HepG2 (cell line): ENCODE data around the gene KCTD18. TPM values are rescaled to one million over a fixed set of nuclear protein-coding genes. Genes with fewer than 3 reads are reported as not detected.

ENCODE experiments used
- ATAC-seq: fragments of 200-7000 bp; cut with Tn5 transposase; 3 replicates; pipeline ENCODE4 v1.9.1; 2020; ENCODE audit warnings: mild to moderate bottlenecking, moderate library complexity
- BruUV-seq: library from RNA; stranded (reverse); fragments of 400-500 nt; replicated peaks from 2 replicates; lab custom pipeline; 2021; lab: Mats Ljungman, UMichigan
- CTCF ChIA-PET: fragments of 300-600 bp; formaldehyde crosslinking; extraction: SDS; loops from one replicate; lab custom pipeline; 2021; ENCODE audit warnings: low total read pairs, inconsistent platforms, low intra/inter-chr PET ratio; lab: Yijun Ruan, JAX
- POLR2A ChIA-PET: fragments of 350-600 bp; sonication (Branson Sonifier 250); formaldehyde crosslinking; loops from one replicate; lab custom pipeline; 2020; ENCODE audit warnings: antibody characterized with exemption, inconsistent platforms; lab: Yijun Ruan, JAX
- DNase-seq: peaks from one replicate; pipeline ENCODE4 v3.0.0-alpha.2; 2015; ENCODE audit warnings: low spot score
- FAIRE-seq: peaks from 3 replicates; lab custom pipeline; 2011; peaks lifted over from hg19 to GRCh38; lab: Jason Lieb, UNC
- H2AFZ ChIP-seq: one replicate; pipeline ENCODE4 v1.6.1; 2011; ENCODE audit warnings: low read length, inconsistent platforms
- H3K27ac ChIP-seq: fragments of 300-600 bp; 3 replicates; pipeline ENCODE4 v1.8.0; 2011; ENCODE audit warnings: mixed run types, mild to moderate bottlenecking, mixed read lengths, low read length, inconsistent platforms; ENCODE audit not compliant: insufficient read depth; ENCODE audit errors: extremely low read length
- H3K27me3 ChIP-seq, 2 experiments: fragments of 200-600 bp in 1 of 2; 2 replicates in 1 of 2; 3 replicates in 1 of 2; pipeline versions ENCODE4 v1.6.0 to v1.8.0; 2011; ENCODE audit warnings: low read length in 2 of 2, mild to moderate bottlenecking in 2 of 2, moderate library complexity in 2 of 2, inconsistent platforms in 1 of 2; ENCODE audit not compliant: insufficient read depth in 2 of 2, control insufficient read depth in 1 of 2
- H3K36me3 ChIP-seq, 2 experiments: fragments of 200-600 bp in 1 of 2; replicated peaks in 1 of 2; 2 replicates in 1 of 2; 3 replicates in 1 of 2; pipeline versions ENCODE4 v1.5.1 to v1.8.0; 2011; ENCODE audit warnings: low read length in 2 of 2, inconsistent platforms in 1 of 2; ENCODE audit not compliant: insufficient read depth in 2 of 2, control insufficient read depth in 1 of 2
- H3K4me1 ChIP-seq: 2 replicates; pipeline ENCODE4 v1.5.1; 2012; ENCODE audit warnings: low read length, inconsistent platforms; ENCODE audit not compliant: insufficient read depth
- H3K4me2 ChIP-seq: 2 replicates; pipeline ENCODE4 v1.6.0; 2011; ENCODE audit warnings: low read depth, low read length, inconsistent platforms
- H3K4me3 ChIP-seq, 3 experiments: fragments of 200-600 bp in 1 of 3; sonication (generic), shearing (Covaris generic) in 1 of 3; replicated peaks in 1 of 3; 2 replicates each; pipeline ENCODE4 v1.5.1; 2011 to 2016; ENCODE audit warnings: low read length in 3 of 3, inconsistent platforms in 2 of 3, low read depth in 2 of 3, mild to moderate bottlenecking in 2 of 3, control low read depth in 1 of 3, mixed read lengths in 1 of 3; ENCODE audit not compliant: insufficient read depth in 1 of 3
- H3K79me2 ChIP-seq: one replicate; pipeline ENCODE4 v1.6.1; 2011; ENCODE audit warnings: low read length, inconsistent platforms; ENCODE audit not compliant: insufficient read depth
- H3K9ac ChIP-seq: 2 replicates; pipeline ENCODE4 v1.6.0; 2011; ENCODE audit warnings: mild to moderate bottlenecking, low read depth, low read length, inconsistent platforms; ENCODE audit not compliant: insufficient read depth
- H3K9me3 ChIP-seq: 2 replicates; pipeline ENCODE4 v1.5.1; 2012; ENCODE audit warnings: mild to moderate bottlenecking, low read length
- H4K20me1 ChIP-seq: 2 replicates; pipeline ENCODE4 v1.6.0; 2011; ENCODE audit warnings: inconsistent platforms, mild to moderate bottlenecking, low read length, moderate library complexity; ENCODE audit not compliant: insufficient read depth
- ARHGAP35 ChIP-seq: sonication (generic); formaldehyde crosslinking; IDR thresholded peaks from 2 replicates; pipeline ENCODE4 v1.9.0; 2022; ENCODE audit warnings: mild to moderate bottlenecking, inconsistent platforms, moderate library complexity, missing genetic modification reagents, borderline replicate concordance
- HOXA7 ChIP-seq: sonication (generic); formaldehyde crosslinking; IDR thresholded peaks from 2 replicates; pipeline ENCODE4 v1.8.1; 2022; ENCODE audit warnings: mild to moderate bottlenecking, missing genetic modification reagents, moderate library complexity
- MAFK ChIP-seq, 2 experiments: IDR thresholded peaks in 1 of 2; conservative IDR thresholded peaks in 1 of 2; 2 replicates each; pipeline ENCODE4 v1.6.1; 2011; ENCODE audit warnings: improper control_type of control experiment in 2 of 2, low read length in 2 of 2
- NR2F1 ChIP-seq, 2 experiments: fragments of 450-650 bp in 1 of 2; formaldehyde crosslinking in 1 of 2; IDR thresholded peaks; 2 replicates each; pipeline versions ENCODE4 v1.5.0 to v1.6.1; 2016 to 2020; ENCODE audit warnings: mild to moderate bottlenecking in 1 of 2, missing compliant biosample characterization in 1 of 2, missing genetic modification reagents in 1 of 2, moderate library complexity in 1 of 2
- TCF12 ChIP-seq, 2 experiments: fragments of 450-650 bp in 1 of 2; sonication (generic) in 1 of 2; formaldehyde crosslinking in 1 of 2; IDR thresholded peaks; 2 replicates each; pipeline versions ENCODE4 v1.6.1 to v1.8.0; 2017 to 2022; ENCODE audit warnings: antibody characterized with exemption in 1 of 2, mild to moderate bottlenecking in 1 of 2, missing genetic modification reagents in 1 of 2, moderate library complexity in 1 of 2
- YEATS2 ChIP-seq: sonication (generic); formaldehyde crosslinking; IDR thresholded peaks from 2 replicates; pipeline ENCODE4 v1.4.0; 2020; ENCODE audit warnings: missing genetic modification reagents, borderline replicate concordance
- ZBTB42 ChIP-seq: sonication (generic); formaldehyde crosslinking; IDR thresholded peaks from 2 replicates; pipeline ENCODE4 v1.5.0; 2020; ENCODE audit warnings: mild to moderate bottlenecking, missing genetic modification reagents
- ZNF501 ChIP-seq: sonication (generic); formaldehyde crosslinking; IDR thresholded peaks from 2 replicates; pipeline ENCODE4 v1.5.1; 2020; ENCODE audit warnings: mild to moderate bottlenecking, moderate library complexity, missing genetic modification reagents
- ZNF563 ChIP-seq: sonication (generic); formaldehyde crosslinking; IDR thresholded peaks from 2 replicates; pipeline ENCODE4 v1.8.0; 2022; ENCODE audit warnings: mild to moderate bottlenecking, moderate library complexity, missing genetic modification reagents
- ZNF674 ChIP-seq: sonication (generic); formaldehyde crosslinking; IDR thresholded peaks from 2 replicates; pipeline ENCODE4 v1.5.0; 2020; ENCODE audit warnings: low read depth, mild to moderate bottlenecking, missing genetic modification reagents
- WGBS: methylation state at CpG from one replicate; pipeline ENCODE4 v1.1.6; 2017; ENCODE audit warnings: low lambda C conversion rate; 5-methylcytosine and 5-hydroxymethylcytosine counted together
- in situ Hi-C: cut with HindIII; loops from 2 replicates; pipeline ENCODE4 v1.10.0; 2017; ENCODE audit warnings: low pct_unique_long_range_greater_than_20kb; ENCODE audit not compliant: extremely low pct_ligation_motif_present
- intact Hi-C: fragments of 100-400 bp; cut with micrococcal nuclease; formaldehyde crosslinking; loops from one replicate; pipeline ENCODE4 v1.10.0; 2022; ENCODE audit not compliant: unreplicated experiment
- polyA plus RNA-seq, 8 experiments: library from polyadenylated mRNA; depleted of rRNA in 3 of 8; stranded (reverse) in 7 of 8; unstranded in 1 of 8; fragments of >200 nt; fragmentation: Illumina TruSeq in 4 of 8; extraction: Trizol in 4 of 8; gene quantifications; 2 replicates each; pipeline versions ENCODE4 v1.2.1 to v1.2.3, GENCODE V29; 2011 to 2016; ENCODE audit warnings: low read depth in 4 of 8, missing spikeins in 1 of 8, mixed read lengths in 1 of 8; ENCODE audit not compliant: insufficient read depth in 1 of 8
- total RNA-seq, 5 experiments: library from RNA; depleted of rRNA; stranded (reverse); fragments of >200 nt; fragmentation: Illumina TruSeq; extraction: Trizol; gene quantifications; 2 replicates each; pipeline ENCODE4 v1.2.3, GENCODE V29; 2016; ENCODE audit warnings: low read depth in 1 of 5
- TF ChIP-seq, protein P1 (sequence below): sonication (generic); formaldehyde crosslinking; conservative IDR thresholded peaks from 2 replicates; pipeline ENCODE4 v1.4.0; 2020; ENCODE audit warnings: mild to moderate bottlenecking, missing genetic modification reagents, moderate library complexity
- TF ChIP-seq, protein P2 (sequence below): sonication (generic); formaldehyde crosslinking; IDR thresholded peaks from 2 replicates; pipeline ENCODE4 v1.5.0; 2020; ENCODE audit warnings: mild to moderate bottlenecking, missing genetic modification reagents

KCTD18 gene
- total and polyA plus RNA-seq, 2 of the 13 experiments (the other 11 are each of a cell fraction or from before 2014, with no cell fraction given), result 2.2 to 7.1 TPM

DNA sequence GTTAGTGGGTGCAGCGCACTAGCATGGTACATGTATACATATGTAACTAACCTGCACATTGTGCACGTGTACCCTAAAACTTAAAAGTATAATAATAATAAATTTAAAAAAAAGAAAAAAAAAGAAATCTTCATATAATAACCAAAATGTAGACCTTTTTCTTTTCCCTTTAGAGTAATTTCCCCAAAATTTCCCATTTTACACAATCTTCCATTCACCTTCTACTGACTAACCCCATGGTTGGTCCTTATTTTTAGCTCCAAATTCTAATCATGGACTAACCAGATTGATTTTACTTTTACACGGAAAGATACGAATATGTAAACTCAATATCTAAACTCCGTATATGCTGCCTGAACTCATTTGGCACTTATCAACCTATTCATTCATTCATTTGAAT lies 7.7 kb downstream of the KCTD18 start:
- Histone ChIP-seq H3K36me3 (no peaks in the 10 kb centered on the region), H3K27ac (no peak overlapping the region), H3K4me1 (no peaks in the 10 kb centered on the region), H4K20me1 (no peaks in the 10 kb centered on the region), H2AFZ (no peak overlapping the region), H3K27me3 (no peaks in the 10 kb centered on the region), H3K79me2 (no peaks in the 10 kb centered on the region), H3K4me3 (no peak overlapping the region), H3K9me3 (no peaks in the 10 kb centered on the region), H3K4me2 (no peak overlapping the region), H3K9ac (no peak overlapping the region)
- BruUV-seq, result no TSS peak
- intact Hi-C loops (no loop called here), in situ Hi-C loops (no loop called here)
- FAIRE-seq (no peak), DNase-seq (no peak), ATAC-seq (no peak)
- TF ChIP-seq, protein P1, sequence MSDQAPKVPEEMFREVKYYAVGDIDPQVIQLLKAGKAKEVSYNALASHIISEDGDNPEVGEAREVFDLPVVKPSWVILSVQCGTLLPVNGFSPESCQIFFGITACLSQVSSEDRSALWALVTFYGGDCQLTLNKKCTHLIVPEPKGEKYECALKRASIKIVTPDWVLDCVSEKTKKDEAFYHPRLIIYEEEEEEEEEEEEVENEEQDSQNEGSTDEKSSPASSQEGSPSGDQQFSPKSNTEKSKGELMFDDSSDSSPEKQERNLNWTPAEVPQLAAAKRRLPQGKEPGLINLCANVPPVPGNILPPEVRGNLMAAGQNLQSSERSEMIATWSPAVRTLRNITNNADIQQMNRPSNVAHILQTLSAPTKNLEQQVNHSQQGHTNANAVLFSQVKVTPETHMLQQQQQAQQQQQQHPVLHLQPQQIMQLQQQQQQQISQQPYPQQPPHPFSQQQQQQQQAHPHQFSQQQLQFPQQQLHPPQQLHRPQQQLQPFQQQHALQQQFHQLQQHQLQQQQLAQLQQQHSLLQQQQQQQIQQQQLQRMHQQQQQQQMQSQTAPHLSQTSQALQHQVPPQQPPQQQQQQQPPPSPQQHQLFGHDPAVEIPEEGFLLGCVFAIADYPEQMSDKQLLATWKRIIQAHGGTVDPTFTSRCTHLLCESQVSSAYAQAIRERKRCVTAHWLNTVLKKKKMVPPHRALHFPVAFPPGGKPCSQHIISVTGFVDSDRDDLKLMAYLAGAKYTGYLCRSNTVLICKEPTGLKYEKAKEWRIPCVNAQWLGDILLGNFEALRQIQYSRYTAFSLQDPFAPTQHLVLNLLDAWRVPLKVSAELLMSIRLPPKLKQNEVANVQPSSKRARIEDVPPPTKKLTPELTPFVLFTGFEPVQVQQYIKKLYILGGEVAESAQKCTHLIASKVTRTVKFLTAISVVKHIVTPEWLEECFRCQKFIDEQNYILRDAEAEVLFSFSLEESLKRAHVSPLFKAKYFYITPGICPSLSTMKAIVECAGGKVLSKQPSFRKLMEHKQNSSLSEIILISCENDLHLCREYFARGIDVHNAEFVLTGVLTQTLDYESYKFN (CRISPR knock-in tag), result no peak
- TF ChIP-seq ZBTB42 (CRISPR knock-in tag) (no peak), ZNF674 (CRISPR knock-in tag) (no peak), NR2F1 (CRISPR knock-in tag; IDR thresholded peaks at IDR 0.05) (no peak), HOXA7 (CRISPR knock-in tag) (no peak), MAFK (conservative IDR thresholded peaks at IDR 0.05 in 1 of 2, IDR thresholded peaks at IDR 0.05 in 1 of 2; ENCODE audit: low read length in 2 of 2) (no peak), YEATS2 (CRISPR knock-in tag) (no peak), TCF12 (IDR thresholded peaks at IDR 0.05) (no peak), TCF12 (CRISPR knock-in tag; IDR thresholded peaks at IDR 0.05) (no peak), ZNF563 (no peak), ARHGAP35 (CRISPR knock-in tag) (no peak), ZNF501 (CRISPR knock-in tag) (no peak)
- TF ChIP-seq, protein P2, sequence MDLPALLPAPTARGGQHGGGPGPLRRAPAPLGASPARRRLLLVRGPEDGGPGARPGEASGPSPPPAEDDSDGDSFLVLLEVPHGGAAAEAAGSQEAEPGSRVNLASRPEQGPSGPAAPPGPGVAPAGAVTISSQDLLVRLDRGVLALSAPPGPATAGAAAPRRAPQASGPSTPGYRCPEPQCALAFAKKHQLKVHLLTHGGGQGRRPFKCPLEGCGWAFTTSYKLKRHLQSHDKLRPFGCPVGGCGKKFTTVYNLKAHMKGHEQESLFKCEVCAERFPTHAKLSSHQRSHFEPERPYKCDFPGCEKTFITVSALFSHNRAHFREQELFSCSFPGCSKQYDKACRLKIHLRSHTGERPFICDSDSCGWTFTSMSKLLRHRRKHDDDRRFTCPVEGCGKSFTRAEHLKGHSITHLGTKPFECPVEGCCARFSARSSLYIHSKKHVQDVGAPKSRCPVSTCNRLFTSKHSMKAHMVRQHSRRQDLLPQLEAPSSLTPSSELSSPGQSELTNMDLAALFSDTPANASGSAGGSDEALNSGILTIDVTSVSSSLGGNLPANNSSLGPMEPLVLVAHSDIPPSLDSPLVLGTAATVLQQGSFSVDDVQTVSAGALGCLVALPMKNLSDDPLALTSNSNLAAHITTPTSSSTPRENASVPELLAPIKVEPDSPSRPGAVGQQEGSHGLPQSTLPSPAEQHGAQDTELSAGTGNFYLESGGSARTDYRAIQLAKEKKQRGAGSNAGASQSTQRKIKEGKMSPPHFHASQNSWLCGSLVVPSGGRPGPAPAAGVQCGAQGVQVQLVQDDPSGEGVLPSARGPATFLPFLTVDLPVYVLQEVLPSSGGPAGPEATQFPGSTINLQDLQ (CRISPR knock-in tag), result no peak
- ChIA-PET CTCF (no interaction called here), POLR2A (no interaction called here)
- WGBS, result 97% methylated on average over 5 of the region's 5 CpGs
